Endothelial cell of umbilical vein (primary cell): ENCODE measurements around the gene SEC14L1.

Experiments
- CTCF ChIP-seq, 2 donors: IDR thresholded peaks; 1 replicate in 1 of 2; 2 replicates in 1 of 2; pipeline ENCODE4 v1.5.1; 2011; ENCODE audit warnings: low read length in 2 of 2, mild to moderate bottlenecking in 2 of 2, moderate library complexity in 2 of 2, control low read depth in 1 of 2, inconsistent platforms in 1 of 2, low read depth in 1 of 2; ENCODE audit not compliant: insufficient read depth in 1 of 2; ENCODE audit errors: extremely low read depth in 1 of 2
- POLR2AphosphoS5 ChIP-seq: IDR thresholded peaks from 2 replicates; pipeline ENCODE4 v1.6.1; 2012; ENCODE audit warnings: low read depth, mild to moderate bottlenecking, control low read depth, low read length, moderate library complexity; ENCODE audit not compliant: insufficient read depth

GRCh38 chr17:77105706-77106105, 35.1 kb upstream of the SEC14L1 start:
- TF ChIP-seq CTCF (IDR thresholded peaks at IDR 0.05; ENCODE audit: extremely low read depth in 1 of 2, insufficient read depth in 1 of 2, low read depth in 1 of 2, low read length in 2 of 2) (no peak), POLR2AphosphoS5 (no peak)
